Testis (tissue), 2 donors: ENCODE results near the gene COLQ.

Experiments
- CTCF ChIP-seq, 3 experiments: fragments of 450-650 bp in 2 of 3; fragments of 200-600 bp in 1 of 3; sonication (generic) in 1 of 3; IDR thresholded peaks; one replicate each; pipeline ENCODE4 v1.5.1; 2016 to 2019; ENCODE audit warnings: antibody characterized with exemption in 3 of 3, mild to moderate bottlenecking in 2 of 3, moderate library complexity in 1 of 3
- POLR2A ChIP-seq: fragments of 450-650 bp; IDR thresholded peaks from one replicate; pipeline ENCODE4 v1.6.1; 2017; ENCODE audit warnings: antibody characterized with exemption, mild to moderate bottlenecking, moderate library complexity

GRCh38 chr3:15520185-15520584, 1.3 kb downstream of the COLQ start:
- TF ChIP-seq CTCF (IDR thresholded peaks at IDR 0.05) (no peak), POLR2A (no peak)
